CD14-positive monocyte (primary cell): ENCODE results near the gene A2M. TPM values are rescaled to one million over a fixed set of nuclear protein-coding genes. Genes with fewer than 3 reads are reported as not detected.
A peak's percentile ranks its signal among the peaks of the same experiment; 100 is the strongest.

Source experiments
- DNase-seq, 3 donors: peaks; one replicate each; pipeline ENCODE4 v3.0.0-alpha.2; 2011 to 2022
- H2AFZ ChIP-seq: 2 replicates; pipeline ENCODE4 v1.6.0; 2012; ENCODE audit warnings: mild to moderate bottlenecking, low read depth, low read length, inconsistent platforms; ENCODE audit not compliant: insufficient read depth, poor library complexity, severe bottlenecking
- H3K27ac ChIP-seq, 2 donors: 1 replicate in 1 of 2; 2 replicates in 1 of 2; pipeline ENCODE4 v1.5.1; 2012 to 2013; ENCODE audit warnings: low read length in 2 of 2, control low read depth in 1 of 2, inconsistent platforms in 1 of 2, low read depth in 1 of 2, mild to moderate bottlenecking in 1 of 2
- H3K27me3 ChIP-seq, 2 donors: one replicate each; pipeline versions ENCODE4 v1.6.0 to v1.6.1; 2011 to 2013; ENCODE audit warnings: low read length in 2 of 2; ENCODE audit not compliant: control insufficient read depth in 2 of 2, insufficient read depth in 2 of 2
- H3K36me3 ChIP-seq, 2 donors: replicated peaks in 1 of 2; 1 replicate in 1 of 2; 2 replicates in 1 of 2; pipeline versions ENCODE4 v1.5.1 to v1.6.1; 2012 to 2013; ENCODE audit warnings: low read length in 2 of 2, control low read depth in 1 of 2, inconsistent platforms in 1 of 2, mild to moderate bottlenecking in 1 of 2; ENCODE audit not compliant: insufficient read depth in 2 of 2, control insufficient read depth in 1 of 2
- H3K4me1 ChIP-seq, 2 donors: 1 replicate in 1 of 2; 2 replicates in 1 of 2; pipeline versions ENCODE4 v1.5.1 to v1.6.1; 2012 to 2013; ENCODE audit warnings: low read length in 2 of 2, control low read depth in 1 of 2, inconsistent platforms in 1 of 2, mild to moderate bottlenecking in 1 of 2, moderate library complexity in 1 of 2; ENCODE audit not compliant: insufficient read depth in 2 of 2, control insufficient read depth in 1 of 2
- H3K4me2 ChIP-seq: replicated peaks from 2 replicates; pipeline ENCODE3; 2012; ENCODE audit warnings: low read length, moderate library complexity, mild to moderate bottlenecking; ENCODE audit not compliant: poor library complexity, severe bottlenecking; ENCODE audit errors: extremely low read depth
- H3K4me3 ChIP-seq, 3 experiments: fragments of 200-600 bp in 1 of 3; sonication (generic) in 1 of 3; replicated peaks in 1 of 3; 1 replicate in 2 of 3; 2 replicates in 1 of 3; pipeline ENCODE4 v1.5.1; 2011 to 2013; ENCODE audit warnings: low read length in 3 of 3, mild to moderate bottlenecking in 3 of 3, control low read depth in 2 of 3, low read depth in 2 of 3, inconsistent platforms in 1 of 3, moderate library complexity in 1 of 3
- H3K79me2 ChIP-seq: 2 replicates; pipeline ENCODE4 v1.6.0; 2012; ENCODE audit warnings: mild to moderate bottlenecking, control low read depth, inconsistent platforms, low read length, moderate library complexity; ENCODE audit not compliant: insufficient read depth
- H3K9ac ChIP-seq: 2 replicates; pipeline ENCODE4 v1.6.0; 2017; ENCODE audit warnings: low read length, mild to moderate bottlenecking; ENCODE audit not compliant: insufficient read depth, poor library complexity, severe bottlenecking
- H3K9me3 ChIP-seq, 2 donors: replicated peaks in 1 of 2; 1 replicate in 1 of 2; 2 replicates in 1 of 2; pipeline versions ENCODE4 v1.5.1 to v1.6.1; 2012 to 2013; ENCODE audit warnings: low read length in 2 of 2, control low read depth in 1 of 2; ENCODE audit not compliant: control insufficient read depth in 1 of 2, insufficient read depth in 1 of 2
- H4K20me1 ChIP-seq: 2 replicates; pipeline ENCODE4 v1.6.0; 2012; ENCODE audit warnings: mild to moderate bottlenecking, low read length, control low read depth, moderate library complexity; ENCODE audit not compliant: insufficient read depth
- H3K27ac Mint-ChIP-seq, 7 donors: one replicate each; pipeline ENCODE4 v1.8.0; 2020; ENCODE audit warnings: mild to moderate bottlenecking in 7 of 7, mixed read lengths in 7 of 7, moderate library complexity in 6 of 7, inconsistent platforms in 2 of 7
- H3K27me3 Mint-ChIP-seq, 3 donors: one replicate each; pipeline ENCODE4 v1.8.0; 2021 to 2022; ENCODE audit warnings: low read depth in 3 of 3, mild to moderate bottlenecking in 3 of 3, mixed read lengths in 3 of 3, moderate library complexity in 3 of 3, inconsistent platforms in 1 of 3
- H3K36me3 Mint-ChIP-seq, 2 donors: one replicate each; pipeline ENCODE4 v1.8.0; 2020; ENCODE audit warnings: mixed read lengths in 2 of 2, inconsistent platforms in 1 of 2, mild to moderate bottlenecking in 1 of 2
- H3K4me1 Mint-ChIP-seq: one replicate; pipeline ENCODE4 v1.8.0; 2020; ENCODE audit warnings: mild to moderate bottlenecking, mixed read lengths
- H3K4me3 Mint-ChIP-seq, 2 donors: one replicate each; pipeline ENCODE4 v1.8.0; 2020; ENCODE audit warnings: mild to moderate bottlenecking in 2 of 2, mixed read lengths in 2 of 2, moderate library complexity in 1 of 2
- H3K9me3 Mint-ChIP-seq, 7 donors: one replicate each; pipeline ENCODE4 v1.8.0; 2020 to 2022; ENCODE audit warnings: mixed read lengths in 7 of 7, mild to moderate bottlenecking in 6 of 7, moderate library complexity in 6 of 7, inconsistent platforms in 2 of 7
- CTCF ChIP-seq: fragments of 200-600 bp; IDR thresholded peaks from one replicate; pipeline ENCODE4 v1.8.0; 2022; ENCODE audit warnings: antibody characterized with exemption, mild to moderate bottlenecking
- WGBS: methylation state at CpG from one replicate; pipeline ENCODE4 v1.1.5; 2013; ENCODE audit warnings: missing lambda C conversion rate; ENCODE audit not compliant: insufficient coverage; 5-methylcytosine and 5-hydroxymethylcytosine counted together
- intact Hi-C, 2 donors: fragments of 100-400 bp; cut with micrococcal nuclease; formaldehyde crosslinking; loops; one replicate each; pipeline versions ENCODE4 v1.15.0 to v1.15.1; 2023
- polyA plus RNA-seq, 3 donors: library from polyadenylated mRNA; depleted of rRNA in 1 of 3; unstranded in 2 of 3; stranded (reverse) in 1 of 3; fragments of 300-500 nt in 2 of 3; fragments of >200 nt in 1 of 3; fragmentation: Illumina TruSeq in 2 of 3; gene quantifications; 1 replicate in 2 of 3; 2 replicates in 1 of 3; pipeline ENCODE4 v1.2.3, GENCODE V29; 2012 to 2021

The A2M gene
- polyA plus RNA-seq, 3 donors, result 0.12 to 1.2 TPM; not detected in 1

GRCh38 chr12:9050521-9051157, 65.1 kb downstream of the A2M start:
- Mint-ChIP-seq H3K4me3 (no peak overlapping the region), H3K4me1 (peaks cover 9% of the 10 kb centered on the region), H3K36me3 (no peaks in the 10 kb centered on the region), H3K27ac (no peak overlapping the region), H3K27me3 (peaks cover 0 to 3% (median 0%) of the 10 kb centered on the region in 3 donors), H3K9me3 (peaks cover 0 to 2% (median 0%) of the 10 kb centered on the region in 7 donors)
- no peaks in the 10 kb centered on the region for H3K79me2 ChIP-seq
- 90% methylated on average over 12 of the region's 15 CpGs for WGBS
- no peak for DNase-seq
- H3K4me2 ChIP-seq, result no peak overlapping the region
- H2AFZ ChIP-seq, result no peak overlapping the region
- no peaks in the 10 kb centered on the region for H3K9me3 ChIP-seq
- intact Hi-C loops, result loop anchor here in 1 of 2 donors (10.0 kb wide), 1 partner anchor 386 kb away; the partner anchor contains the start of gene MFAP5
- H3K4me3 ChIP-seq, result no peak overlapping the region
- H4K20me1 ChIP-seq, result no peaks in the 10 kb centered on the region
- H3K36me3 ChIP-seq, result no peaks in the 10 kb centered on the region
- H3K4me1 ChIP-seq, result peaks cover 0 to 5% of the 10 kb centered on the region in 2 donors
- no peak overlapping the region for H3K9ac ChIP-seq
- no peak for TF ChIP-seq CTCF
- no peak overlapping the region for H3K27ac ChIP-seq
- H3K27me3 ChIP-seq, result no peaks in the 10 kb centered on the region

GRCh38 chr12:9049520-9050133, 66.1 kb downstream of the A2M start:
- H4K20me1 ChIP-seq, result no peaks in the 10 kb centered on the region
- peaks cover 0 to 3% (median 0%) of the 10 kb centered on the region in 7 donors for H3K9me3 Mint-ChIP-seq
- no peaks in the 10 kb centered on the region for H3K36me3 Mint-ChIP-seq
- no peak overlapping the region for H3K27ac ChIP-seq
- no peak overlapping the region for H3K4me3 Mint-ChIP-seq
- H3K4me2 ChIP-seq, result no peak overlapping the region
- peaks cover 0 to 5% of the 10 kb centered on the region in 2 donors for H3K4me1 ChIP-seq
- no peak overlapping the region for H3K27ac Mint-ChIP-seq
- peaks cover 0 to 2% (median 0%) of the 10 kb centered on the region in 3 donors for H3K27me3 Mint-ChIP-seq
- no CpG with 5 or more reads among the region's 6 CpGs for WGBS
- H3K9me3 ChIP-seq, result no peaks in the 10 kb centered on the region
- no peak overlapping the region for H2AFZ ChIP-seq
- no peaks in the 10 kb centered on the region for H3K27me3 ChIP-seq
- peak; percentile 39 to 51 (median 41) for DNase-seq
- no peak overlapping the region for H3K4me3 ChIP-seq
- TF ChIP-seq CTCF, result peak; percentile 73
- peaks cover 9% of the 10 kb centered on the region for H3K4me1 Mint-ChIP-seq
- intact Hi-C loops, result loop anchor here in 1 of 2 donors (10.0 kb wide), 1 partner anchor 385 kb away; the partner anchor contains the start of gene MFAP5
- H3K79me2 ChIP-seq, result no peaks in the 10 kb centered on the region
- no peaks in the 10 kb centered on the region for H3K36me3 ChIP-seq
- no peak overlapping the region for H3K9ac ChIP-seq
